HT1080 (cell line): ENCODE measurements around the gene NR3C1. TPM values are rescaled to one million over a fixed set of nuclear protein-coding genes. Genes with fewer than 3 reads are reported as not detected.
A peak's percentile ranks its signal among the peaks of the same experiment; 100 is the strongest.

ENCODE experiments used
- DNase-seq: peaks from one replicate; pipeline ENCODE4 v3.0.0-alpha.2; 2015; ENCODE audit warnings: low read depth
- total RNA-seq: library from RNA; depleted of rRNA; stranded (reverse); fragments of >200 nt; shearing (Covaris generic); gene quantifications from 2 replicates; pipeline ENCODE4 v1.2.3, GENCODE V29; 2014

Gene NR3C1
- total RNA-seq, 1 experiment from 2014 or later: 40.3 TPM

- DNase-seq: no peak
These were observed 89.4 kb downstream of the NR3C1 start for GRCh38 chr5:143314099-143314498.

GRCh38 chr5:143313298-143313852 is 90.1 kb downstream of the NR3C1 start:
- no peak for DNase-seq

GRCh38 chr5:143312822-143313221 is 90.7 kb downstream of the NR3C1 start:
- no peak for DNase-seq

- no peak for DNase-seq
These were observed 91.5 kb downstream of the NR3C1 start for GRCh38 chr5:143311955-143312354.

GRCh38 chr5:143311428-143311827 is 92.1 kb downstream of the NR3C1 start:
- peak; percentile 95 for DNase-seq

GRCh38 chr5:143309661-143310431 is 93.6 kb downstream of the NR3C1 start:
- DNase-seq: no peak

- no peak for DNase-seq
These were observed 94.8 kb downstream of the NR3C1 start for GRCh38 chr5:143308731-143309130.

- no peak for DNase-seq
These were observed 97.4 kb downstream of the NR3C1 start for GRCh38 chr5:143306040-143306439.

GRCh38 chr5:143304836-143305475 is 98.5 kb downstream of the NR3C1 start:
- no peak for DNase-seq

- DNase-seq: no peak
These were observed 101.0 kb downstream of the NR3C1 start for GRCh38 chr5:143302341-143303045.

- DNase-seq: no peak
These were observed 105.7 kb downstream of the NR3C1 start for GRCh38 chr5:143297756-143298155.

GRCh38 chr5:143290125-143290524 is 113.4 kb downstream of the NR3C1 start:
- DNase-seq: no peak

- no peak for DNase-seq
These were observed 119.0 kb downstream of the NR3C1 start for GRCh38 chr5:143284521-143284920.

GRCh38 chr5:143284002-143284401 is 119.5 kb downstream of the NR3C1 start:
- no peak for DNase-seq

- DNase-seq: no peak
These were observed 122.3 kb downstream of the NR3C1 start for GRCh38 chr5:143281226-143281625.

GRCh38 chr5:143279698-143280097 is 123.8 kb downstream of the NR3C1 start:
- DNase-seq: no peak

- no peak for DNase-seq
These were observed 126.0 kb downstream of the NR3C1 start for GRCh38 chr5:143277536-143277935.

GRCh38 chr5:143275512-143276363 is 127.7 kb downstream of the NR3C1 start:
- DNase-seq: no peak

- DNase-seq: no peak
These were observed 128.5 kb downstream of the NR3C1 start for GRCh38 chr5:143274952-143275351.

- DNase-seq: no peak
These were observed 132.1 kb downstream of the NR3C1 start for GRCh38 chr5:143271431-143271830.

- no peak for DNase-seq
These were observed 135.1 kb downstream of the NR3C1 start for GRCh38 chr5:143268388-143268787.
